ENCODE measurements around the gene IGFBP2.
"Not testable (repeated sequence)": the region's sequence is repeated elsewhere in the genome, so short reads cannot be mapped to it uniquely, and the experiment has no call there.

IGFBP2 gene

GRCh38 chr2:216632952-216633615 is at the start of gene IGFBP2:
TSS of gene IGFBP2 (plus strand) at chr2:216633420. CDS start at chr2:216633524, 104 bp downstream.
- no peak for DNase-seq

GRCh38 chr2:216583606-216584005 is 49.6 kb upstream of the IGFBP2 start:
- no peak for DNase-seq

- no peak for DNase-seq
Observed at GRCh38 chr2:216584112-216584511, 49.1 kb upstream of the IGFBP2 start.

- no peak for DNase-seq
Observed at GRCh38 chr2:216585441-216585840, 47.8 kb upstream of the IGFBP2 start.

- no peak for DNase-seq
Observed at GRCh38 chr2:216588861-216589710, 44.1 kb upstream of the IGFBP2 start.

- no peak for DNase-seq
Observed at GRCh38 chr2:216589791-216590190, 43.4 kb upstream of the IGFBP2 start.

GRCh38 chr2:216590780-216591179 is 42.4 kb upstream of the IGFBP2 start:
- DNase-seq: no peak

- DNase-seq: no peak
Observed at GRCh38 chr2:216591480-216591879, 41.7 kb upstream of the IGFBP2 start.

GRCh38 chr2:216594081-216594480 is 39.1 kb upstream of the IGFBP2 start:
- DNase-seq: no peak

GRCh38 chr2:216596236-216596979 is 36.8 kb upstream of the IGFBP2 start:
- DNase-seq: no peak

GRCh38 chr2:216596980-216597509 is 36.2 kb upstream of the IGFBP2 start:
- no peak for DNase-seq

- not testable (repeated sequence) for DNase-seq
Observed at GRCh38 chr2:216597825-216598224, 35.4 kb upstream of the IGFBP2 start.

- DNase-seq: no peak
Observed at GRCh38 chr2:216601632-216602409, 31.4 kb upstream of the IGFBP2 start.

- DNase-seq: no peak
Observed at GRCh38 chr2:216603010-216603883, 30.0 kb upstream of the IGFBP2 start.

GRCh38 chr2:216603884-216604245 is 29.4 kb upstream of the IGFBP2 start:
- no peak for DNase-seq

- no peak for DNase-seq
Observed at GRCh38 chr2:216604458-216604857, 28.8 kb upstream of the IGFBP2 start.

- DNase-seq: peak; percentile 24
Observed at GRCh38 chr2:216606551-216607276, 26.5 kb upstream of the IGFBP2 start.

GRCh38 chr2:216607277-216607560 is 26.0 kb upstream of the IGFBP2 start:
- no peak for DNase-seq

- no peak for DNase-seq
Observed at GRCh38 chr2:216608525-216608924, 24.7 kb upstream of the IGFBP2 start.

GRCh38 chr2:216615298-216616082 is 17.7 kb upstream of the IGFBP2 start:
- DNase-seq: no peak

Data from CD4-positive, alpha-beta T cell treated with Interferon gamma for 1 hour (primary cell).